Hepatic stellate cell (primary cell): ENCODE measurements around the gene FNDC3A.

ENCODE experiments used
- DNase-seq: peaks from one replicate; pipeline ENCODE4 v3.0.0; 2011; ENCODE audit warnings: low spot score

FNDC3A gene, protein sequence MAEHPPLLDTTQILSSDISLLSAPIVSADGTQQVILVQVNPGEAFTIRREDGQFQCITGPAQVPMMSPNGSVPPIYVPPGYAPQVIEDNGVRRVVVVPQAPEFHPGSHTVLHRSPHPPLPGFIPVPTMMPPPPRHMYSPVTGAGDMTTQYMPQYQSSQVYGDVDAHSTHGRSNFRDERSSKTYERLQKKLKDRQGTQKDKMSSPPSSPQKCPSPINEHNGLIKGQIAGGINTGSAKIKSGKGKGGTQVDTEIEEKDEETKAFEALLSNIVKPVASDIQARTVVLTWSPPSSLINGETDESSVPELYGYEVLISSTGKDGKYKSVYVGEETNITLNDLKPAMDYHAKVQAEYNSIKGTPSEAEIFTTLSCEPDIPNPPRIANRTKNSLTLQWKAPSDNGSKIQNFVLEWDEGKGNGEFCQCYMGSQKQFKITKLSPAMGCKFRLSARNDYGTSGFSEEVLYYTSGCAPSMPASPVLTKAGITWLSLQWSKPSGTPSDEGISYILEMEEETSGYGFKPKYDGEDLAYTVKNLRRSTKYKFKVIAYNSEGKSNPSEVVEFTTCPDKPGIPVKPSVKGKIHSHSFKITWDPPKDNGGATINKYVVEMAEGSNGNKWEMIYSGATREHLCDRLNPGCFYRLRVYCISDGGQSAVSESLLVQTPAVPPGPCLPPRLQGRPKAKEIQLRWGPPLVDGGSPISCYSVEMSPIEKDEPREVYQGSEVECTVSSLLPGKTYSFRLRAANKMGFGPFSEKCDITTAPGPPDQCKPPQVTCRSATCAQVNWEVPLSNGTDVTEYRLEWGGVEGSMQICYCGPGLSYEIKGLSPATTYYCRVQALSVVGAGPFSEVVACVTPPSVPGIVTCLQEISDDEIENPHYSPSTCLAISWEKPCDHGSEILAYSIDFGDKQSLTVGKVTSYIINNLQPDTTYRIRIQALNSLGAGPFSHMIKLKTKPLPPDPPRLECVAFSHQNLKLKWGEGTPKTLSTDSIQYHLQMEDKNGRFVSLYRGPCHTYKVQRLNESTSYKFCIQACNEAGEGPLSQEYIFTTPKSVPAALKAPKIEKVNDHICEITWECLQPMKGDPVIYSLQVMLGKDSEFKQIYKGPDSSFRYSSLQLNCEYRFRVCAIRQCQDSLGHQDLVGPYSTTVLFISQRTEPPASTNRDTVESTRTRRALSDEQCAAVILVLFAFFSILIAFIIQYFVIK

DNA sequence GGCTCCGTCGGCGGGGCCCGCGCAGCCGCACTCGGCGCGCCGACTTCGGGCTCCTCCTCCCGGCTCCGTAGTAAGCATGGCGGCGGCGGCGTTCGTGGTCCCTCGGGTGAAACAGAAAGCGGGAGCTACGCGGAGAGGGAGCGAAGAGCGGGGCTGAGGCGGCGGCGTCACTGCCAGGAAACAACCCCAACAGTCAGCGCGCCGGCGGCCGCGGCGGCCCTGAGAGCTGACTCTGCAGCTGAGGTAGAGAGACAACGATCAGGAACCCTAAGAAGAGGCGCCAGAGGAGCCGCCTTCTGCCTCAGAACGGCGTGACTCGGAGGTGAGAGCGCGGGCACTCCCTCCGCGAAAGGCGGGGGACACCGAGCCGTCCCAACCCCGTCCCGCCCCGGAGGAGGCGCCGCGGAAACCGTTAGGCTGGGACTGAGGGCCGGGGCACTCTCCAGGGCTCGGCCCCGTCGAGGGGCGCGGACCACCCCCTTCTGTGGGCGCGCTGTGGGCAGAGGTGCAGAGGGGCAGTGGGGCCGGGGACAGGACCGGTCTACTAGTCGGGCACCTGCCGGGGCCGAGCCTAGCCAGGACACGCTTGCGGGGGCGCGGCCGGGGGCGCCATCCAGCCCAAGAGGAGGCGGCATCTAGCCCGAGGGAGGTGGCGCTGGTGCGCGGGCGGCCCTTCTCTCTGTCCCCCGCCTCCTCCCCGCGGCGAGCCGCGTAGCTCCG lies at the start of gene FNDC3A:
TSS of gene FNDC3A (plus strand) at position 57 of the 720 bp plus-strand sequence. CDS start 30,279 bp downstream, outside the sequence.
- peak; percentile 85 for DNase-seq

DNA sequence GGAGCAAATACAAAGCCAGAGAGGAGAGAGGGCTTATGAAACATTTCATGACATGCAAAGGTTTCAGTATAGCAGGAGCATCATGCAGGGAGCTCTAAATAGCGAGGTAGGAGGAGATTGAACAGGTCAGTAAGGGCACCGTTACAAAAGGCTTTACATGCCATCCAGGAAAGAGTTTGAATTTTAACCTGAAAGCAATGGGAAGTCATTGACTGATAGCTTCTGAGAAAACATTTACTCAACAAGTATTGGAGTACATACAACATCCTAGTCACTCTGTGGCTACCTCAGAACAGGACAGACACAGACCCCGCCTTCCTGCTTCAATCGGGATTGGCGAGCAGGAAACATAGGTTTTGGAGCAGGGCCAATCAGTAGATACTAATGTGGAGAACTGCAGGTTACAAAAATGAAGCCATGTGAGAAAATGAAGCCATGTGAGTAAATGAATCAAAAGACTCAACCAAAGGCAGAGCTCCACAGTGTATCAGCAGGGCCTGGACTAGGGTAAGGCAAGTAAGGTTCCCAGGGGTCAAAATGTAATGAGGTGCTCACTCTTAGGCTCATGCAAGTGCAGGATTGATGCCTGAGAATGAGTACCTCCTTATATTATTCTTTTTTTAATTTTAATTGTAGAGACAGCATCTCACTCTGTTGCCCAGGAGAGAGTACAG lies 46.8 kb upstream of the FNDC3A start:
- DNase-seq, result no peak

DNA sequence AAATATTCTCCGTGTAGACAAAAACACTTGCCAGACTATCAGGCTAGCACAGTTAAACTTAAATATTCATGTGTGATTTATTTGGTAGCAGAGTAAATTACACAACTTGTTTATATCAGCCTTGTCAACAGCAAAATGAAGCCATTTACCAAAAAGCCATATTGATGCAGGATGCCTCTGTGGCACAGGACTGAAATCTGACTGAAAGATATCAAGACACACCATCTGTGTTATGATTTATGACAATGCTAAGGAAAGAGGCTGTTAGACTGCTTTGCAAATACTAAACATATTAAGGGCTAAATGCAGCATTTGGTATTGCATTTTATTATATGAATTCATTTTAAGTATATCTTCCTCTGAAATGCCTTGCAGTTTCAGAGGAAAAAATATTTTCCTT lies 44.8 kb upstream of the FNDC3A start:
- DNase-seq, result no peak

DNA sequence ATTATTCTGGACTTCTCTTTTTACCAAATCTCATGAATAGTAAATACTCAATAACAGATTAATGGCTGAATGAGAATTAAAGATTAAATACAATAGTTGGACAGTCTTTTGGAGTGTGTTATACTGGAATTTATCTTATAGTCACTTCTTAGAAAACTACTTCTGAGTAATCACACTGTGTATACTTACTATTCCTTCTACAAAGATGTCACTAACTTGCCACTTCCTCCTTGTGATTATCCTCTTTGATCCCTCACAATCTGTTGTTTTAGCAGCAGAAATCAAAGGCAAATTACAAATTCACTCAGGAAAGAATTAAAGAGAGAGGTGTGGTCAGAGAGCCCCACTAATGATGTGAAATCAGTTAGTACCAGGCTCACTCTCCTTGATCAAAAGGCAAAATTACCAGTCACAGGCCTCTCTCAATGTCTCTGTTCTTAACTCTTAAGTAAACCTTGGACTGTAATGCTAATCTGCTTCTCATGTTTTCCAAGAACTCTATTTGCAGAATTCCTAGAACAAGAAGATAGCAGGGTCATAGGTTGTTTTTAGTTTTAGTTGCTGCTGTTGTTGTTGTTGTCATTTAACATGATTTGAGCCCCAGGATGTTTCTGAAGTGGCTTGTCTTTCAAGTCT lies 37.3 kb upstream of the FNDC3A start:
- no peak for DNase-seq

DNA sequence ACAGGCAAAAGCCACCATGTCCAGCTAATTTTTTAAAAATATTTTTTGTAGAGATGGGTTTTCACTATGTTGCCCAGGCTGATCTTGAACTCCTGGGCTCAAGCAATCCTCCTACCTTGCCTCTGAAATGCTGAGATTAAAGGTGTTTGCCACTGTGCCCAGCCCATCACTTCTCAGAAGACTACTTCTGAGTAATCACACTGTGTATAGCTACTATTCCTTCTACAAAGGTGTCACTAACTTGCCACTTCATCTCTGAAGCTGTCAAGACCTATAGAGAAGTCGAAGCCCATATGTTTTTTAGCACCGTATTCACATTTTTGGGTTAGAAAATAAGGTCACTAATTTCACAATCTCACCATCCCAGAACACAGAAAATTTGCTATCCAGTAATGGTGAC lies 36.0 kb upstream of the FNDC3A start:
- DNase-seq, result no peak

DNA sequence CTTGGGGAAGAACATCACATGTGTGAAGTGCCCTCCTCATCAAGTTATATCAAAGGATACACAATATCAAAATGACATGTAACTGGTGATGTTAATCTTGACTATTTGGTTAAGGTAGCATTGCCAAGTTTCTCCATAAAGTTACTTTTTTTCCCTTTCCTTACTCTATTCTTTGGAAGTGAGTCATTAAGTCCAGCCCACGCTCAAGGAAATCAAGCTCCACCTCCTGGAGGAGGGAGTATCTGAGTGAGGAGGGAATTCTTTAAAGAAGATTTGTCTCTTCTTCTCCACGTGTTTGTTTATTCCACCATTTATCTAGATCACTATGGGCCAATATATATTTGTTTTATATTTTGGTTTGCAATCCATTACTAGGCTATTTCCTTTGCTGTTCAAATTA lies 33.6 kb upstream of the FNDC3A start:
- DNase-seq, result peak; percentile 5

DNA sequence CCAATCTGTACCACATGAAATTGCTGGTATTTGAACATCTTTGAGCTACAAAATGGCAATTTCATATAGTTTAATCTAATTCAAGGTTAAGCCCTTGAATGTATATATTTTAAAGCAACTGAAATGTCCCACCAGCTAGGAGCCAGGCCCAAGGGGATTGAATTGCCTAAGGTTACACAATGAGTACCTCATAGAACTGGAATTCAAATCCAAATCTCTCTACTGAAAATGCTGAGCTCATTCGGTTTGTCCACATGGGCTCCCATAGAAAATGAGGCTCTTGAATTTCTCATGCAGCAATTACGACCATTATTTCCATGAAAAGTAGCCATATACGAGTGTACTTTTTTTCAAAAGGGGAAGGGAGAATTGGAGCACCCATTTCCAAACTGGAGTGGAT lies 31.5 kb upstream of the FNDC3A start:
- DNase-seq, result no peak

DNA sequence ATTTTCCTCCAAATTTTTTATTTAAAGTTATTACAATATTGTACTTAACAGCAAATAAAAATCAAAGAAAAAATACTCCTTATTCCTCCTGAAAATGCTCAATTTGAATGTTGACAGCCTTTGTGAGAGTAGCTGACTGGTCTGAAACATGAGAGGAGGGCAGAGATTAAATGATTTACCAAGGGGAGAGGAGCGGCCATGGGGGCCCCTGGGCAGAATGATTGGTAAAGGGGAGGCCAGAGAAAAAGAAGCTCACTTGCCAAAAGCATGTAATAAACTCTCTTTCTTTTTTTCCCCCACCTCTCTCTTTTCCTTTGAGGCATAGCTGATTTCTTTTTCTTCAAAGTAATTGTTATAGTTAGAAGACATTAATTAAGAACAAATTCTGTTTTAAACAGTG lies 30.1 kb upstream of the FNDC3A start:
- DNase-seq, result no peak

DNA sequence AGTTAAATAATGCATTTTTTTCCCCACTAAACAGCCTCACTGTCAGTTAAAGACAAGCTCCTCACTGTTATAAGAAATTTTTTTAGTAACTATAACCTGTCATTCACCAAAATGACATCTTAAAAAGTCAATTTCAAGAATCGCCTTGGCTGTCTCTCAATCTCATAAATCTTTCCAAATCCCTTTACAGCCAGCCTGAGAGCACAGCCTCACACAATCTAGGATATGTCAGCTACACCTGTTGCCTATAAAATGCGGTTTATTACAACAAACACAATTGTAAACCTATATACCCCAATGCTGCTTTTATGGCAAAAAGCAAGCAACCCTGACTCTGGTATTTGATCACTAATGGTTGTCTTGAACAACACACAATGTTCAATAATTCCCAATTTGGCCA lies 29.5 kb upstream of the FNDC3A start:
- DNase-seq, result no peak

DNA sequence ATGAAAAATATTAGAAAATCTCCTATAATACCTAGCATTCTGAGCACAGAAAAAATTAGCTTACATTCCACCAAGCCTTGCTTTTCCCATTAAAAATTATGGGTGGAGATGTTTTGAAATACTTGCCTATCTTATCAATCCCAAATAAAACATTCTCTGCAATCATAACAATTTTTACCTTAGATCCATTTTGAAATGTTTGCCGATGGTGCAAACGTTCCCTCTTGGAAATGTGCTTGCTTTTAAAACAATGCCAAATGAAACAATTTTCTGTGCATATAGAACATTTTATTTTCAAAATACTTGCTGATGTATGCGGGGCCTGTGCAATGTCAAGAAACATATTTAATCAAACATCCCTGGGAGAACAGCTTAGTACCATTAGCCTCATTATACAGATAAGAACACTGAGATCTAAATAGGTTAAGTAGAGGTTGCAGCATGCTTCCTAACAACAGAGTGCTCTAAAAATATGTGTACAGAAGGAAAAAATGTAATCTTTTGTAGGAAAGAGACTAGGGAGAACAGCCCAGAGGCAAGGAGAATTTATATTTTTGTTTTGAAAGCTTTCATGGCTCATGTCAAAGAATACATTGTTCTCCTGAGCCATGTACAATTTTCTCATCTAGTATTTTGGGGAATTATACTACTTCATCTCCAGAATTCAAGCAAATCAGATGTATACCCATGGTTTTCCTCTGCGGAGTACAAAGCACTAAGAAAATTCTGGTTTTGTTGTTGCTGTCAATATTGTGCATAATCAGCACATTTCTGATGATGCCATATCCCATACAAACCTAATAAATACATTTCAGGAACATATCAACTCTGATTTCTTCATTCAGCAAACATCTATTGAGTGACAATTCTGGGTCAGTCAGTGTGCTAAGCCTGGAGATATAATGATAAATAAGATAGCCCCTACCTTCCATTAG lies 25.9 kb upstream of the FNDC3A start:
- no peak for DNase-seq

DNA sequence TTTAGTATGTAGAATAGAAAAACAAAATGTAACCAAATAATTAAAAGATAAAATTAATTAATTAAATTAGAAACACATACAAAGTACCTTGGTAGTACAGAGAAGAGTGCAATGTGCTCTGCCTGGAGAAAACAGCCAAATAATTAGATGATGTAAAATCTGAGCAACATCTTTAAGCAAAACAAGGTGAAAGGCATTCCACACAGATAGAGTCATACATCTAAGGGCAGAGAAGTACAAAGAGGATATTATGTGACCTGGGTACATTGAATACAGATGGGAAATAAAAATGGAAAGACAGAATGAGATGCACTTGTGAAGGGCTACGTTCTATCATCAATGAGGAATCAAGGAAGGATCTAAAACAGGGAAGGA lies 25.2 kb upstream of the FNDC3A start:
- DNase-seq, result no peak

DNA sequence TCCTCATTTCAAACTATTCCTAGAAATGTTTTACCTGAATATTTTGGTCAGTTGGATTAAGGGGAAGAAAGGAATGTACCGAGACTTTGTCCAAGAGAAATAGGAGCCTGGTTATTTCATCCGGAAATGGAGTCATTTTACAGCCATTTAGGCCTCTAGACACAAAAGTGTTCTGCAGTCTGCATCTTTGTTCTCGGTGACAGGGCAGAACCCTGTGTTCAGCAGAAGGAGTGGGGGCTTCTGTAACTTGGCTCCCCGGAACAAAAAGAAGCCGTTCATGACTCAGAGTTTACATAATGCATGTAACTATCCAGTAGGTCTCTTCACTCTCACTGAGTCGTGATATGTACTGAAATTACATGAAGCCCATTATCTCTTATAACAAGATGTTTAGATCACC lies 21.6 kb upstream of the FNDC3A start:
- no peak for DNase-seq

DNA sequence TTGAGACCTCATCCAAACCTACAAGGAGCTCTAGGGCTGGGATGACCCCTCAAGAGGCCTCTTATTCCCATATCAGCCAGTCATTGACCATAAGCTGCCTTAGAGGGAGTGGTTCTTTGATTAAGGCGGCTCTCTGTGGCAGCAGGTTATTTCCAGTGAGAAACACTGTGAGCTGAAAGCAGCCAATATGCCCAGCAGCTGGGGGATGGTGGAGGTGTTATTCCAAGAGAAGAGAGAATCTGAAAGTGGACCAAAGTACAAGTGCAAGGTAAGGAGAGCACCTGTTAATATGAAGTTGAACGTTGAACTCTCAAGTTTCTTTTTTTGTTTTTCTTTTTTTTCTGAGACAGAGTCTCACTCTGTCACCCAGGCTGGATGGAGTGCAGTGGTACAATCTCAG lies 20.2 kb upstream of the FNDC3A start:
- DNase-seq, result no peak

DNA sequence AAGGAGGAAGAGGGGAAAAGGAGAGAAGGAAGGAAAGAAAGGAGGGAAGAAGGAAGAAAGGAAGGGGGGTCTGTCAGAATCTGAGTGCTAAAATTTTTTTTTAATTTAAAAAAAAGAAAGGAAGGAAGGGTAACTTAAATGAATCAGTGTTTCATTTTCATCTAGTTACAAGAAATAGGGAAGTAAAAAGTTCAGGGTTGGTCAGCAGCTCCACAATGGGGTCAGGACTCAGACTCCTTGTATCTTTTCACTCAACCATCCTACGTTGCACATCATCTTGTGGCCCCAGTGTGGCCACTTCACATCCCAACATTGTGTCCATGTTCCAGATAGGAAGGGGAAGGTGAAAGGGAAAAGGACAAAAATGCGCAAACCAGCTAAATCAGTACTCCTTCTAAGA lies 14.3 kb upstream of the FNDC3A start:
- no peak for DNase-seq

DNA sequence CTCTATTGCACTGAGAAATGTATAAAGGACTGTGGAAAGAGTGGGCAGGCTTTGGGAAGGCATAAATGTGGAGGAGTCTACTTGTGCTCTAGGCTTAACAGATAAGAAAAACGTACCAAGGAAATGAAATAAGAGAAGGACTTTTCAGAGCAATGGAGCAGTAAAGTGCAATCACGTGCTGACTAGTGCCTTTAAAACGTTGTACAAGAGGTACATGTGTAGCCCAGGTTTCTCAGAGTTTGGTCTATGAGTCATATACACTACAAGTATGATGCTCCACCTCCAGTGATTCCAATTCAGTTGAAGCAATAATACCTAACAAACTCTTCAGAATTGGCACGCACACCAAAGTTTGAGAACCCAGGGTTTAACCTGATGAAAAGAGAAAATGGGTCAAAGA lies 13.4 kb upstream of the FNDC3A start:
- no peak for DNase-seq

DNA sequence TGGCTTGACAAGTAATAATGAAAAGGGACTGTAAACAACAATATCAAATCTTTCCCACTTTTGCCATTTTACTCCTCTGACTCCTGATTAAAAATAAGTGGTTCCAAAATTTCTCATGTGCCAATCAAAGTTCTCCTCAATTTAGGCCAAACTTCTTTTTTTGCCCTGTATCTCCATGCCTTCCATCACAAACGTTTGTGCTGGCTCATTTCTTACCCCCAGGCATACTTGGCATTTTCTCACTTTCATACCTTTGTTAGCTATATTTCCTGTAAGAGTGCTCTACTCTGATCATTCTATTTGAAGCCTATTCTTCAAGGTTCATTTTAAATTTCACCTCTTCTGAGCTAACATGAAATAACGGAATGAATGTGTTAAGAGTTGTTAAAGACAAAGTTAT lies 10.0 kb upstream of the FNDC3A start:
- no peak for DNase-seq

DNA sequence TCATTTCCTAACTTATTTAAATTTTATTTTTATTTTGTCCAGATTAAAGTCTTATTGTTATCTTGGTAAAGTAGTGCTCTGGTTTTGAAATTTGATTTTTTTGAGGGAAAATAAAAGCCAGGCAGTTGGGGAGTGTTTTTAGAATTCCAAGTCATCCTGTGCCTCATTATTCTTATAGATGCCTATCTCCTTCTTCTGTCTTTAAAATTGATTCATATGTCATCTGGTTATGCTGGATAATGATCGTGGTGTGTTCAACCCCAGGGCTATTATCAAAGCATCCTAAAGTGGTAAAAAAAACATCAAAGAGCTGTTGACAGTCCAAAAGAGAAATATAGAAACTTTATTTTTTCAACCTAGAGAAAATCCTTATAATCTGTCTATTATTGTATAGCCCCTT lies 6.0 kb upstream of the FNDC3A start:
- no peak for DNase-seq

DNA sequence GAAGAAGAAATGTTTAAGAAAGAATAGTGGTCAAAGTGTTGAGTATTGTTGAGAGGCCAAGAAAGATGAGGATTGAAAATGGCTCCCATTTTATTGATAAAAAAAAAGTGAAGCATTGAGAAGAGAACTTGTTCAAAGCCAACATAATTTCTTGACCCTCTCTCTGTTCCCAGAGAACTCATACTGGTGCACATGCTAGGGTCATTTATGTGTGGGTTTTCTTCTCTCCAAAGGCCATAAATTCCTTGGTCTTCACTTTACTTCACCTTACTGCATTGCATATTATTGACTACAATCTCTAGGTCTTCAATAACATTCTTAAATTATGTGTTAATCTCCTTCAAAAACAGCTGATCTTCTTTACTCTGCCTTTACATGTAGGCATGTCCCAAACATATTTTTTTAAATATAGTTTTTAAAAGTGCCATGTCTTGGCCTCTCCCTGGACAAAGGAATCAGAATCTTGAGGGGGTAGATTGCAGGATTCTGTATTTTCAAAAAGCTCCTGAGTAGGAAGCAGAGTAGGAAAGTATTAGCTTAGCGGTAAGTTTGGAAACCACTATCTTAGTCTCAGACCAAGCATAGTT lies 1.8 kb upstream of the FNDC3A start:
- DNase-seq, result no peak

DNA sequence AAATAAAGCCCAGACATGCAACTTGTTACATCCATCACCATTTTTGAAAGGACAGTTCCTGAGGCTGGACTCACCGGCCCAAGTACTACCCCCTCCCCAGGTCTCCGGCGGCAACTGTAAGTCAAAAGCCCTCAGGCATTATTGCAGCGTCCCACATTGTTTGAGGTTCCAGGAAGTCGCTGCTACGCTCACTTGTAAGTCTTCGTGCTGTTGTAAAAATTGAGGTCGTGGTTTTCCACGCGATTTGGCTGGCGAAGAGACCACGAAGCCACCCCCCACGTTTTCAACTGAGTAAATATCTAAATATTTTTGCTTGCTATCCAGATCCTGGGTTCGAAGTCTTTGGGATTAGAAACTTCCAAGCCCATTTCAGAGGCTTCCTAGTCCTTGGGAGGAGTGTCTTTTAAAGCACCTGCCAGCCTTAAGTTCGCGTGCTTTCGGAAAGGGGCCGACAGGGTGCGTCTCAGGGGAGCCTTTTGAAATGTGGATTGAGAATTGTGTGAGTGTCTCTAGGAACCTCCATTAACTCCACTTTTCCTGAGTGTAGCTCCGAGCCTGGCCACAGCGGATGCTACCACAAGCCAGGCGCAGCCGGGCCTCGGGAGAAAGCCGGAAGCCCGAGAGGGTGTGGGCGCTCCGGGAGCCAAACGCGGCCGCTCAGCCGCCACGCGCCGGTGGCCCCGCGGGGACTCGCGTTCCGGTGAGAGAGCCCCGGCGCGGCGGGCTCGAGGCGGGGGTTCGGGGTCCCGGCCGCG lies 434 bp upstream of the FNDC3A start:
- DNase-seq, result no peak
